ENCODE measurements around the gene TAX1BP1. TPM values are rescaled to one million over a fixed set of nuclear protein-coding genes. Genes with fewer than 3 reads are reported as not detected.
"Not testable (repeated sequence)": the region's sequence is repeated elsewhere in the genome, so short reads cannot be mapped to it uniquely, and the experiment has no call there.

The TAX1BP1 gene
- polyA plus RNA-seq, 1 donor (not counting 4 experiments of a cell fraction or from before 2014, with no cell fraction given): 102 TPM

- H4K20me1 ChIP-seq (ENCODE audit: control insufficient read depth, extremely low read depth, insufficient read depth, low read length): no peaks in the 10 kb centered on the region
- H3K9ac ChIP-seq (ENCODE audit: control insufficient read depth, extremely low read depth, insufficient read depth, low read length): peak overlapping the region; percentile 100
- H3K4me1 ChIP-seq (ENCODE audit: control insufficient read depth, extremely low read depth, insufficient read depth, low read length): no peaks in the 10 kb centered on the region
- no peaks in the 10 kb centered on the region for H3K27me3 ChIP-seq (ENCODE audit: control insufficient read depth, extremely low read depth, insufficient read depth, low read length)
- peak overlapping the region; percentile 90 for H3K4me2 ChIP-seq (ENCODE audit: control insufficient read depth, extremely low read depth, insufficient read depth, low read depth, low read length)
- peaks cover 25% of the 10 kb centered on the region for H3K79me2 ChIP-seq (ENCODE audit: control insufficient read depth, insufficient read depth, low read length)
- peak overlapping the region; percentile 99 for H3K27ac ChIP-seq (ENCODE audit: control insufficient read depth, insufficient read depth, low read length)
- peak overlapping the region; percentile 95 for H2AFZ ChIP-seq (ENCODE audit: control insufficient read depth, low read length)
- dilution Hi-C loops (cut with MboI; ENCODE audit: extremely low pct_ligation_motif_present, low sequenced_read_pairs): no loop called here
- TF ChIP-seq CTCF (optimal IDR thresholded peaks at IDR 0.05 in 1 of 3, IDR thresholded peaks at IDR 0.05 in 1 of 3, conservative IDR thresholded peaks at IDR 0.05 in 1 of 3; ENCODE audit: extremely low read depth in 1 of 3, insufficient read depth in 2 of 3, low read length in 3 of 3) (no peak), EZH2 (IDR thresholded peaks at IDR 0.05; ENCODE audit: low read length) (no peak)
- H3K36me3 ChIP-seq (ENCODE audit: control insufficient read depth in 2 of 2, extremely low read depth in 1 of 2, insufficient read depth in 2 of 2, low read length in 2 of 2): no peaks in the 10 kb centered on the region
- H3K4me3 ChIP-seq (ENCODE audit: control insufficient read depth in 2 of 3, extremely low read depth in 1 of 3, insufficient read depth in 2 of 3, low read depth in 1 of 3, low read length in 3 of 3): peak overlapping the region; percentile 95 to 99 (median 98)
- no peak for FAIRE-seq
- no peak for DNase-seq (ENCODE audit: low read depth, low spot score)
- H3K9me3 ChIP-seq (ENCODE audit: control insufficient read depth, low read depth, low read length): no peaks in the 10 kb centered on the region
- no peaks in the 10 kb centered on the region for H3K9me1 ChIP-seq (ENCODE audit: control insufficient read depth, extremely low read depth, insufficient read depth, low read length)
Measured at GRCh38 chr7:27739301-27739908, 557 bp upstream of the TAX1BP1 start.

GRCh38 chr7:27740449-27741086 is 606 bp downstream of the TAX1BP1 start:
- H3K4me2 ChIP-seq (ENCODE audit: control insufficient read depth, extremely low read depth, insufficient read depth, low read depth, low read length): peak overlapping the region; percentile 90
- no peaks in the 10 kb centered on the region for H4K20me1 ChIP-seq (ENCODE audit: control insufficient read depth, extremely low read depth, insufficient read depth, low read length)
- peak overlapping the region; percentile 99 for H3K27ac ChIP-seq (ENCODE audit: control insufficient read depth, insufficient read depth, low read length)
- H3K9ac ChIP-seq (ENCODE audit: control insufficient read depth, extremely low read depth, insufficient read depth, low read length): peak overlapping the region; percentile 100
- FAIRE-seq (peak; percentile 58), DNase-seq (ENCODE audit: low read depth, low spot score) (peak; percentile 64)
- H3K4me1 ChIP-seq (ENCODE audit: control insufficient read depth, extremely low read depth, insufficient read depth, low read length): peaks cover 5% of the 10 kb centered on the region
- no peaks in the 10 kb centered on the region for H3K9me1 ChIP-seq (ENCODE audit: control insufficient read depth, extremely low read depth, insufficient read depth, low read length)
- peaks cover 35% of the 10 kb centered on the region for H3K79me2 ChIP-seq (ENCODE audit: control insufficient read depth, insufficient read depth, low read length)
- dilution Hi-C loops (cut with MboI; ENCODE audit: extremely low pct_ligation_motif_present, low sequenced_read_pairs): no loop called here
- H3K4me3 ChIP-seq (ENCODE audit: control insufficient read depth in 2 of 3, extremely low read depth in 1 of 3, insufficient read depth in 2 of 3, low read depth in 1 of 3, low read length in 3 of 3): peak overlapping the region; percentile 95 to 99 (median 98)
- no peaks in the 10 kb centered on the region for H3K27me3 ChIP-seq (ENCODE audit: control insufficient read depth, extremely low read depth, insufficient read depth, low read length)
- TF ChIP-seq CTCF (optimal IDR thresholded peaks at IDR 0.05 in 1 of 3, IDR thresholded peaks at IDR 0.05 in 1 of 3, conservative IDR thresholded peaks at IDR 0.05 in 1 of 3; ENCODE audit: extremely low read depth in 1 of 3, insufficient read depth in 2 of 3, low read length in 3 of 3) (no peak), EZH2 (IDR thresholded peaks at IDR 0.05; ENCODE audit: low read length) (no peak)
- H2AFZ ChIP-seq (ENCODE audit: control insufficient read depth, low read length): peak overlapping the region; percentile 95
- no peaks in the 10 kb centered on the region for H3K36me3 ChIP-seq (ENCODE audit: control insufficient read depth in 2 of 2, extremely low read depth in 1 of 2, insufficient read depth in 2 of 2, low read length in 2 of 2)
- H3K9me3 ChIP-seq (ENCODE audit: control insufficient read depth, low read depth, low read length): no peaks in the 10 kb centered on the region

GRCh38 chr7:27742091-27742710 is 2.2 kb downstream of the TAX1BP1 start:
- H3K4me2 ChIP-seq (ENCODE audit: control insufficient read depth, extremely low read depth, insufficient read depth, low read depth, low read length); H3K4me3 ChIP-seq (ENCODE audit: control insufficient read depth in 2 of 3, extremely low read depth in 1 of 3, insufficient read depth in 2 of 3, low read depth in 1 of 3, low read length in 3 of 3); H4K20me1 ChIP-seq (ENCODE audit: control insufficient read depth, extremely low read depth, insufficient read depth, low read length); FAIRE-seq; dilution Hi-C loops (cut with MboI; ENCODE audit: extremely low pct_ligation_motif_present, low sequenced_read_pairs); DNase-seq (ENCODE audit: low read depth, low spot score); H3K36me3 ChIP-seq (ENCODE audit: control insufficient read depth in 2 of 2, extremely low read depth in 1 of 2, insufficient read depth in 2 of 2, low read length in 2 of 2); H3K27me3 ChIP-seq (ENCODE audit: control insufficient read depth, extremely low read depth, insufficient read depth, low read length); H3K27ac ChIP-seq (ENCODE audit: control insufficient read depth, insufficient read depth, low read length); H3K9ac ChIP-seq (ENCODE audit: control insufficient read depth, extremely low read depth, insufficient read depth, low read length); H2AFZ ChIP-seq (ENCODE audit: control insufficient read depth, low read length); H3K4me1 ChIP-seq (ENCODE audit: control insufficient read depth, extremely low read depth, insufficient read depth, low read length); H3K9me1 ChIP-seq (ENCODE audit: control insufficient read depth, extremely low read depth, insufficient read depth, low read length); H3K9me3 ChIP-seq (ENCODE audit: control insufficient read depth, low read depth, low read length): not testable (repeated sequence)
- H3K79me2 ChIP-seq (ENCODE audit: control insufficient read depth, insufficient read depth, low read length): peaks cover 52% of the 10 kb centered on the region
